ENCODE data around the gene ANKH.

Gene ANKH

GRCh38 chr5:14895301-14895700 is 23.7 kb upstream of the ANKH start:
- no peak overlapping the region for H2AFZ ChIP-seq (ENCODE audit: low read length)
- H3K4me2 ChIP-seq (ENCODE audit: low read depth, low read length, poor library complexity, severe bottlenecking), result no peak overlapping the region
- no peaks in the 10 kb centered on the region for H3K79me2 ChIP-seq (ENCODE audit: insufficient read depth, low read length)
- no peaks in the 10 kb centered on the region for H3K4me1 ChIP-seq (ENCODE audit: insufficient read depth, low read length, poor library complexity, severe bottlenecking)
- H3K9ac ChIP-seq (ENCODE audit: low read depth, low read length, poor library complexity, severe bottlenecking), result no peak overlapping the region
- H3F3A ChIP-seq (ENCODE audit: low read depth), result no peaks in the 10 kb centered on the region
- H4K20me1 ChIP-seq (ENCODE audit: insufficient read depth, low read length, poor library complexity, severe bottlenecking), result no peaks in the 10 kb centered on the region
- H3K4me3 ChIP-seq (ENCODE audit: low read length, poor library complexity, severe bottlenecking), result no peak overlapping the region
- no peaks in the 10 kb centered on the region for H3K9me2 ChIP-seq (replicated peaks; ENCODE audit: low read depth, low read length)
- peak; percentile 49 for TF ChIP-seq CTCF (conservative IDR thresholded peaks at IDR 0.05; ENCODE audit: low read length)
- TF ChIP-seq EZH2phosphoT487 (IDR thresholded peaks at IDR 0.05; ENCODE audit: borderline replicate concordance), result no peak
- H3K27me3 ChIP-seq (ENCODE audit: insufficient read depth, low read length, poor library complexity, severe bottlenecking), result no peaks in the 10 kb centered on the region
- no peaks in the 10 kb centered on the region for H3K9me3 ChIP-seq (ENCODE audit: insufficient read depth, low read depth, low read length)
- H3K36me3 ChIP-seq (ENCODE audit: insufficient read depth, low read length), result no peaks in the 10 kb centered on the region

- TF ChIP-seq CTCF (conservative IDR thresholded peaks at IDR 0.05; ENCODE audit: low read length) (no peak), EZH2phosphoT487 (IDR thresholded peaks at IDR 0.05; ENCODE audit: borderline replicate concordance) (no peak)
- Histone ChIP-seq H2AFZ (ENCODE audit: low read length) (no peak overlapping the region), H3K4me2 (ENCODE audit: low read depth, low read length, poor library complexity, severe bottlenecking) (no peak overlapping the region), H3K4me3 (ENCODE audit: low read length, poor library complexity, severe bottlenecking) (no peak overlapping the region), H3K4me1 (ENCODE audit: insufficient read depth, low read length, poor library complexity, severe bottlenecking) (no peaks in the 10 kb centered on the region), H3K9me3 (ENCODE audit: insufficient read depth, low read depth, low read length) (no peaks in the 10 kb centered on the region), H3K36me3 (ENCODE audit: insufficient read depth, low read length) (no peaks in the 10 kb centered on the region), H4K20me1 (ENCODE audit: insufficient read depth, low read length, poor library complexity, severe bottlenecking) (no peaks in the 10 kb centered on the region), H3K9ac (ENCODE audit: low read depth, low read length, poor library complexity, severe bottlenecking) (no peak overlapping the region), H3K79me2 (ENCODE audit: insufficient read depth, low read length) (no peaks in the 10 kb centered on the region), H3K27me3 (ENCODE audit: insufficient read depth, low read length, poor library complexity, severe bottlenecking) (no peaks in the 10 kb centered on the region), H3K9me2 (replicated peaks; ENCODE audit: low read depth, low read length) (no peaks in the 10 kb centered on the region), H3F3A (ENCODE audit: low read depth) (no peaks in the 10 kb centered on the region)
Observed at GRCh38 chr5:14894748-14895147, 23.2 kb upstream of the ANKH start.

- Histone ChIP-seq H3K27me3 (ENCODE audit: insufficient read depth, low read length, poor library complexity, severe bottlenecking) (no peaks in the 10 kb centered on the region), H4K20me1 (ENCODE audit: insufficient read depth, low read length, poor library complexity, severe bottlenecking) (no peaks in the 10 kb centered on the region), H3K79me2 (ENCODE audit: insufficient read depth, low read length) (no peaks in the 10 kb centered on the region), H3K9ac (ENCODE audit: low read depth, low read length, poor library complexity, severe bottlenecking) (no peak overlapping the region), H3F3A (ENCODE audit: low read depth) (no peaks in the 10 kb centered on the region), H3K9me3 (ENCODE audit: insufficient read depth, low read depth, low read length) (no peaks in the 10 kb centered on the region), H3K4me2 (ENCODE audit: low read depth, low read length, poor library complexity, severe bottlenecking) (no peak overlapping the region), H3K36me3 (ENCODE audit: insufficient read depth, low read length) (no peaks in the 10 kb centered on the region), H3K4me1 (ENCODE audit: insufficient read depth, low read length, poor library complexity, severe bottlenecking) (no peaks in the 10 kb centered on the region), H3K9me2 (replicated peaks; ENCODE audit: low read depth, low read length) (no peaks in the 10 kb centered on the region), H3K4me3 (ENCODE audit: low read length, poor library complexity, severe bottlenecking) (no peak overlapping the region), H2AFZ (ENCODE audit: low read length) (0 out of 2 replicates have a peak overlapping the region, but pooled peaks have one; percentile 27)
- no peak for TF ChIP-seq EZH2phosphoT487 (IDR thresholded peaks at IDR 0.05; ENCODE audit: borderline replicate concordance)
- no peak for TF ChIP-seq CTCF (conservative IDR thresholded peaks at IDR 0.05; ENCODE audit: low read length)
Observed at GRCh38 chr5:14893381-14893780, 21.8 kb upstream of the ANKH start.
